HG03457 (cell line): ENCODE results near the gene MRPL55.

Source experiments
- ATAC-seq: cut with Tn5 transposase; IDR thresholded peaks from one replicate; pipeline ENCODE4 v1.9.1; 2021; ENCODE audit warnings: moderate number of reproducible peaks; ENCODE audit not compliant: unreplicated experiment

MRPL55 gene

GRCh38 chr1:228148196-228148861, 39.2 kb upstream of the MRPL55 start:
- ATAC-seq = no peak

- ATAC-seq = no peak
These were observed 38.7 kb upstream of the MRPL55 start for GRCh38 chr1:228147768-228148167.

GRCh38 chr1:228147151-228147693, 38.1 kb upstream of the MRPL55 start:
- ATAC-seq = no peak

- no peak for ATAC-seq
These were observed 37.5 kb upstream of the MRPL55 start for GRCh38 chr1:228146417-228147150.

- ATAC-seq = no peak
These were observed 36.6 kb upstream of the MRPL55 start for GRCh38 chr1:228145463-228146416.

GRCh38 chr1:228144993-228145343, 35.9 kb upstream of the MRPL55 start:
- ATAC-seq = no peak

- ATAC-seq = no peak
These were observed 35.3 kb upstream of the MRPL55 start for GRCh38 chr1:228144193-228144992.

- no peak for ATAC-seq
These were observed 34.5 kb upstream of the MRPL55 start for GRCh38 chr1:228143480-228144192.

GRCh38 chr1:228142701-228143136, 33.6 kb upstream of the MRPL55 start:
- no peak for ATAC-seq

- ATAC-seq = no peak
These were observed 33.1 kb upstream of the MRPL55 start for GRCh38 chr1:228142155-228142691.

- no peak for ATAC-seq
These were observed 32.3 kb upstream of the MRPL55 start for GRCh38 chr1:228141226-228142044.

- no peak for ATAC-seq
These were observed 31.7 kb upstream of the MRPL55 start for GRCh38 chr1:228140724-228141225.

- peak; percentile 89 for ATAC-seq
These were observed 31.0 kb upstream of the MRPL55 start, which contains the start of gene GUK1 for GRCh38 chr1:228139931-228140723. TSS of gene GUK1 (plus strand) at chr1:228140279. CDS start at chr1:228140303, 24 bp downstream.

- ATAC-seq = no peak
These were observed 30.4 kb upstream of the MRPL55 start for GRCh38 chr1:228139406-228139930.

GRCh38 chr1:228136901-228137300, 27.8 kb upstream of the MRPL55 start:
- no peak for ATAC-seq

GRCh38 chr1:228134591-228134990, 25.5 kb upstream of the MRPL55 start:
- ATAC-seq = no peak

GRCh38 chr1:228131766-228132165, 22.7 kb upstream of the MRPL55 start:
- ATAC-seq = no peak
